GM12878 (cell line): ENCODE data around the gene CHAC1. TPM values are rescaled to one million over a fixed set of nuclear protein-coding genes. Genes with fewer than 3 reads are reported as not detected.

ENCODE experiments used
- ATAC-seq: fragments of 200-7000 bp; cut with Tn5 transposase; 3 replicates; pipeline ENCODE4 v1.9.1; 2020; ENCODE audit warnings: mild to moderate bottlenecking, moderate library complexity
- BruUV-seq: library from RNA; stranded (reverse); fragments of 400-500 nt; replicated peaks from 2 replicates; lab custom pipeline; 2021; lab: Mats Ljungman, UMichigan
- CTCF ChIA-PET: fragments of 300-600 bp; sonication (Branson Sonifier 250); formaldehyde crosslinking; extraction: SDS; loops from one replicate; lab custom pipeline; 2021; ENCODE audit warnings: inconsistent platforms; lab: Yijun Ruan, JAX
- POLR2A ChIA-PET: fragments of 350-600 bp; formaldehyde crosslinking; extraction: SDS; loops from one replicate; lab custom pipeline; 2021; ENCODE audit warnings: inconsistent platforms; lab: Charles Lee
- RAD21 ChIA-PET: fragments of 300-600 bp; sonication (Branson Sonifier 250); formaldehyde crosslinking; loops from one replicate; lab custom pipeline; 2023; ENCODE audit warnings: antibody characterized with exemption; ENCODE audit not compliant: unreplicated experiment; lab: Charles Lee
- SMC1A ChIA-PET: fragments of 300-600 bp; sonication (Branson Sonifier 250); formaldehyde crosslinking; loops from one replicate; lab custom pipeline; 2023; ENCODE audit not compliant: unreplicated experiment, uncharacterized antibody; lab: Charles Lee
- DNase-seq: peaks from one replicate; pipeline ENCODE4 v3.0.0-alpha.2; 2011; ENCODE audit warnings: low read depth, low spot score
- FAIRE-seq: peaks from 3 replicates; lab custom pipeline; 2011; peaks lifted over from hg19 to GRCh38; lab: Jason Lieb, UNC
- H2AFZ ChIP-seq: 2 replicates; pipeline ENCODE4 v1.6.0; 2011; ENCODE audit warnings: low read depth, low read length, control low read depth; ENCODE audit not compliant: control insufficient read depth
- H3K27ac ChIP-seq: 2 replicates; pipeline ENCODE4 v1.5.1; 2011; ENCODE audit warnings: control low read depth; ENCODE audit not compliant: control insufficient read depth, insufficient read depth
- H3K27me3 ChIP-seq, 2 experiments: replicated peaks in 1 of 2; 2 replicates each; pipeline versions ENCODE4 v1.6.0 to v1.6.1; 2011; ENCODE audit warnings: low read length in 1 of 2; ENCODE audit not compliant: control insufficient read depth in 2 of 2, insufficient read depth in 2 of 2
- H3K36me3 ChIP-seq, 2 experiments: 2 replicates each; pipeline ENCODE4 v1.5.1; 2011; ENCODE audit warnings: low read length in 1 of 2; ENCODE audit not compliant: control insufficient read depth in 2 of 2, insufficient read depth in 2 of 2
- H3K4me1 ChIP-seq: 2 replicates; pipeline ENCODE4 v1.6.1; 2011; ENCODE audit warnings: mild to moderate bottlenecking, low read length, moderate library complexity, mixed read lengths; ENCODE audit not compliant: control insufficient read depth, insufficient read depth
- H3K4me2 ChIP-seq: 2 replicates; pipeline ENCODE4 v1.6.0; 2011; ENCODE audit warnings: control low read depth; ENCODE audit not compliant: control insufficient read depth, insufficient read depth
- H3K4me3 ChIP-seq: fragments of 200-600 bp; sonication (generic); 2 replicates; pipeline ENCODE4 v1.5.1; 2016
- H3K79me2 ChIP-seq: 2 replicates; pipeline ENCODE4 v1.6.0; 2011; ENCODE audit warnings: low read length; ENCODE audit not compliant: control insufficient read depth, insufficient read depth
- H3K9ac ChIP-seq: 2 replicates; pipeline ENCODE4 v1.8.0; 2011; ENCODE audit warnings: low read length, control low read depth, mixed read lengths; ENCODE audit not compliant: control insufficient read depth, insufficient read depth
- H3K9me3 ChIP-seq: replicated peaks from 3 replicates; pipeline ENCODE4 v1.5.1; 2011; ENCODE audit warnings: mild to moderate bottlenecking, low read length; ENCODE audit not compliant: control insufficient read depth, insufficient read depth
- H4K20me1 ChIP-seq: 2 replicates; pipeline ENCODE4 v1.6.0; 2011; ENCODE audit not compliant: control insufficient read depth, insufficient read depth
- NFYA ChIP-seq: IDR thresholded peaks from 2 replicates; pipeline ENCODE4 v1.6.1; 2011; ENCODE audit warnings: low read depth, mild to moderate bottlenecking, low read length, improper control_type of control experiment, borderline replicate concordance
- WGBS: methylation state at CpG from one replicate; pipeline ENCODE4 v1.1.6; 2016; ENCODE audit warnings: low lambda C conversion rate; ENCODE audit not compliant: insufficient replicate concordance, insufficient coverage; ENCODE audit errors: missing lambda C conversion rate; 5-methylcytosine and 5-hydroxymethylcytosine counted together
- in situ Hi-C: fragments of 300-500 bp; cut with MboI; formaldehyde crosslinking; loops from 9 replicates; pipeline ENCODE4 v1.14.3; 2018; ENCODE audit warnings: mixed read lengths
- intact Hi-C: fragments of 100-400 bp; cut with micrococcal nuclease; formaldehyde crosslinking; loops from one replicate; pipeline ENCODE4 v1.14.2; 2022; ENCODE audit not compliant: unreplicated experiment
- polyA plus RNA-seq, 11 experiments: library from polyadenylated mRNA; depleted of rRNA in 4 of 11; unstranded in 6 of 11; stranded (reverse) in 5 of 11; fragments of >200 nt; fragmentation: Nextera tagmentation in 4 of 11; fragmentation: Illumina TruSeq in 1 of 11; extraction: Ambion mirVana in 4 of 11; extraction: Trizol in 1 of 11; gene quantifications; 1 replicate in 1 of 11; 2 replicates in 10 of 11; pipeline versions ENCODE4 v1.2.1 to v1.2.3, GENCODE V29; 2011 to 2016; ENCODE audit warnings: inconsistent platforms in 2 of 11, missing spikeins in 2 of 11, low read depth in 1 of 11
- total RNA-seq, 4 experiments: library from RNA; depleted of rRNA in 3 of 4; stranded (reverse); fragments of >200 nt in 3 of 4; fragmentation: Illumina TruSeq in 1 of 4; extraction: Trizol in 1 of 4; gene quantifications; 2 replicates each; pipeline versions ENCODE4 v1.2.1 to v1.2.3, GENCODE V29; 2013 to 2021
- TF ChIP-seq, protein P1 (sequence below): fragments of 450-650 bp; formaldehyde crosslinking; IDR thresholded peaks from 2 replicates; pipeline ENCODE4 v1.5.0; 2022; ENCODE audit warnings: mild to moderate bottlenecking, missing genetic modification characterization
- TF ChIP-seq, protein P2 (sequence below): fragments of 450-650 bp; IDR thresholded peaks from 2 replicates; pipeline ENCODE4 v1.6.1; 2017; ENCODE audit warnings: antibody characterized with exemption, mild to moderate bottlenecking, moderate library complexity
- TF ChIP-seq, protein P3 (sequence below): IDR thresholded peaks from 2 replicates; pipeline ENCODE4 v1.6.1; 2012; ENCODE audit warnings: low read depth, low read length, improper control_type of control experiment

The CHAC1 gene
- total and polyA plus RNA-seq, 10 of the 15 experiments (the other 5 are each of a cell fraction or from before 2014, with no cell fraction given): 0.37 to 5.9 (median 3.3) TPM

DNA sequence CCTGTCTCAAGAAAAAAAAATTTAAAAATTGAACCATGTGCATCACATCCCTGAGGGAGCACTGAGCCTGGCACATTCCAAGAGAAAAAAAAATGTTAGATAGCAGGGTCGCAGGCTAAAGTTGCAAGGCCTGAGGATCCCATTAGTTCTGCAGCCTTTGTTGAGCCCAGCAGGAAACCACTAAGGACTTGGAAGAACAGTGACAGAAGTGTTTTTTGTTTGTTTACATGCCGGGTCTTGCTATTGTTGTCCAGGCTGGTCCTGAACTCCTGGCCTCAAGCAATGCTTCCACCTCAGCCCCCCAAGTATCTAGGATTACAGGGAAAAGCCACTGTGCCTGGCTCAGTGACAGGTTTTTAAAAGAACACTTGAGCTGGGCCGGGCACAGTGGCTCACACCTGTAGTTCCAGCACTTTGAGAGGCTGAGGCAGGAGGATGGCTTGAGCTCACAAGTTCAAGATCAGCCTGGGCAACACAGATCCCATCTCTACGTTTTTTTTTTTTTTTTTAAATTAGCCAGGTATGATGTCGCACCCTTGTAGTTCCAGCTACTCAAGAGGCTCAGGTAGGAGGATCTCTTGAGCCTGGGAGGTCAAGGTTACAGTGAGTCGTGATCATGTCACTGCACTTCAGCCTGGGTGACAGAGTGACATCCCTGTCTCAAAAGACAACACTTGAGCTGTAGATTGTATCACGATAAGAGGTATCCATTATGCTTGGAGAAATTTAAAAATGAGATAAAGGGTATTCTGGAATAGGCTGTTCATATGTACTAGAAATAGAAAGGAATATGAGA lies 15.2 kb downstream of the CHAC1 start:
- BruUV-seq: no TSS peak
- SMC1A ChIA-PET: interaction anchor here (0.5 to 1.7 kb wide), 2 partner anchors 39 to 64 kb away, joined by 3 to 4 read pairs; no protein-coding TSS in a partner anchor
- H4K20me1 ChIP-seq: no peaks in the 10 kb centered on the region
- H3K79me2 ChIP-seq: no peaks in the 10 kb centered on the region
- no peak for ATAC-seq
- H3K4me2 ChIP-seq: no peak overlapping the region
- H3K9ac ChIP-seq: no peak overlapping the region
- no peak overlapping the region for H3K27ac ChIP-seq
- no peaks in the 10 kb centered on the region; a peak in 1 of 4 replicates for H3K27me3 ChIP-seq
- H3K9me3 ChIP-seq: no peaks in the 10 kb centered on the region
- H3K36me3 ChIP-seq: no peaks in the 10 kb centered on the region
- intact Hi-C loops: no loop called here
- CTCF ChIA-PET: no interaction called here
- TF ChIP-seq, protein P1, sequence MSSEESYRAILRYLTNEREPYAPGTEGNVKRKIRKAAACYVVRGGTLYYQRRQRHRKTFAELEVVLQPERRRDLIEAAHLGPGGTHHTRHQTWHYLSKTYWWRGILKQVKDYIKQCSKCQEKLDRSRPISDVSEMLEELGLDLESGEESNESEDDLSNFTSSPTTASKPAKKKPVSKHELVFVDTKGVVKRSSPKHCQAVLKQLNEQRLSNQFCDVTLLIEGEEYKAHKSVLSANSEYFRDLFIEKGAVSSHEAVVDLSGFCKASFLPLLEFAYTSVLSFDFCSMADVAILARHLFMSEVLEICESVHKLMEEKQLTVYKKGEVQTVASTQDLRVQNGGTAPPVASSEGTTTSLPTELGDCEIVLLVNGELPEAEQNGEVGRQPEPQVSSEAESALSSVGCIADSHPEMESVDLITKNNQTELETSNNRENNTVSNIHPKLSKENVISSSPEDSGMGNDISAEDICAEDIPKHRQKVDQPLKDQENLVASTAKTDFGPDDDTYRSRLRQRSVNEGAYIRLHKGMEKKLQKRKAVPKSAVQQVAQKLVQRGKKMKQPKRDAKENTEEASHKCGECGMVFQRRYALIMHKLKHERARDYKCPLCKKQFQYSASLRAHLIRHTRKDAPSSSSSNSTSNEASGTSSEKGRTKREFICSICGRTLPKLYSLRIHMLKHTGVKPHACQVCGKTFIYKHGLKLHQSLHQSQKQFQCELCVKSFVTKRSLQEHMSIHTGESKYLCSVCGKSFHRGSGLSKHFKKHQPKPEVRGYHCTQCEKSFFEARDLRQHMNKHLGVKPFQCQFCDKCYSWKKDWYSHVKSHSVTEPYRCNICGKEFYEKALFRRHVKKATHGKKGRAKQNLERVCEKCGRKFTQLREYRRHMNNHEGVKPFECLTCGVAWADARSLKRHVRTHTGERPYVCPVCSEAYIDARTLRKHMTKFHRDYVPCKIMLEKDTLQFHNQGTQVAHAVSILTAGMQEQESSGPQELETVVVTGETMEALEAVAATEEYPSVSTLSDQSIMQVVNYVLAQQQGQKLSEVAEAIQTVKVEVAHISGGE (CRISPR knock-in tag): no peak
- TF ChIP-seq, protein P2, sequence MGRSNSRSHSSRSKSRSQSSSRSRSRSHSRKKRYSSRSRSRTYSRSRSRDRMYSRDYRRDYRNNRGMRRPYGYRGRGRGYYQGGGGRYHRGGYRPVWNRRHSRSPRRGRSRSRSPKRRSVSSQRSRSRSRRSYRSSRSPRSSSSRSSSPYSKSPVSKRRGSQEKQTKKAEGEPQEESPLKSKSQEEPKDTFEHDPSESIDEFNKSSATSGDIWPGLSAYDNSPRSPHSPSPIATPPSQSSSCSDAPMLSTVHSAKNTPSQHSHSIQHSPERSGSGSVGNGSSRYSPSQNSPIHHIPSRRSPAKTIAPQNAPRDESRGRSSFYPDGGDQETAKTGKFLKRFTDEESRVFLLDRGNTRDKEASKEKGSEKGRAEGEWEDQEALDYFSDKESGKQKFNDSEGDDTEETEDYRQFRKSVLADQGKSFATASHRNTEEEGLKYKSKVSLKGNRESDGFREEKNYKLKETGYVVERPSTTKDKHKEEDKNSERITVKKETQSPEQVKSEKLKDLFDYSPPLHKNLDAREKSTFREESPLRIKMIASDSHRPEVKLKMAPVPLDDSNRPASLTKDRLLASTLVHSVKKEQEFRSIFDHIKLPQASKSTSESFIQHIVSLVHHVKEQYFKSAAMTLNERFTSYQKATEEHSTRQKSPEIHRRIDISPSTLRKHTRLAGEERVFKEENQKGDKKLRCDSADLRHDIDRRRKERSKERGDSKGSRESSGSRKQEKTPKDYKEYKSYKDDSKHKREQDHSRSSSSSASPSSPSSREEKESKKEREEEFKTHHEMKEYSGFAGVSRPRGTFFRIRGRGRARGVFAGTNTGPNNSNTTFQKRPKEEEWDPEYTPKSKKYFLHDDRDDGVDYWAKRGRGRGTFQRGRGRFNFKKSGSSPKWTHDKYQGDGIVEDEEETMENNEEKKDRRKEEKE: no peak
- TF ChIP-seq, protein P3, sequence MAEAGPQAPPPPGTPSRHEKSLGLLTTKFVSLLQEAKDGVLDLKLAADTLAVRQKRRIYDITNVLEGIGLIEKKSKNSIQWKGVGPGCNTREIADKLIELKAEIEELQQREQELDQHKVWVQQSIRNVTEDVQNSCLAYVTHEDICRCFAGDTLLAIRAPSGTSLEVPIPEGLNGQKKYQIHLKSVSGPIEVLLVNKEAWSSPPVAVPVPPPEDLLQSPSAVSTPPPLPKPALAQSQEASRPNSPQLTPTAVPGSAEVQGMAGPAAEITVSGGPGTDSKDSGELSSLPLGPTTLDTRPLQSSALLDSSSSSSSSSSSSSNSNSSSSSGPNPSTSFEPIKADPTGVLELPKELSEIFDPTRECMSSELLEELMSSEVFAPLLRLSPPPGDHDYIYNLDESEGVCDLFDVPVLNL: no peak
- no peak for TF ChIP-seq NFYA
- TF ChIP-seq, all 136 proteins: peak for 0
- Histone ChIP-seq H2AFZ (no peak overlapping the region), H3K4me1 (no peaks in the 10 kb centered on the region), H3K4me3 (no peak overlapping the region)
- DNase-seq (no peak), FAIRE-seq (no peak)
- WGBS: 42% methylated on average over 6 of the region's 7 CpGs
- ChIA-PET RAD21 (no interaction called here), POLR2A (interaction anchor here (0.6 kb wide), 1 partner anchor 243 kb away, joined by 3 read pairs; no protein-coding TSS in a partner anchor)
- in situ Hi-C loops: no loop called here
